Stimulated activated effector memory CD8-positive, alpha-beta T cell treated with anti-CD3 and anti-CD28 coated beads, Interleukin-12 subunit alpha, Interleukin-12 subunit beta, amount 100 ng/mL, for 72 hours (primary cell): ENCODE results near the gene BYSL.
A peak's percentile ranks its signal among the peaks of the same experiment; 100 is the strongest.

Experiments used
- ATAC-seq: fragments of 150-1000 bp; cut with Tn5 transposase; 2 replicates; pipeline ENCODE4 v1.10.0; 2021
- DNase-seq, 2 donors: peaks; one replicate each; pipeline ENCODE4 v3.0.0; 2021 to 2022; ENCODE audit warnings: low spot score in 2 of 2
- H3K27ac Mint-ChIP-seq: one replicate; pipeline ENCODE4 v1.8.0; 2022; ENCODE audit warnings: mild to moderate bottlenecking, mixed read lengths
- H3K36me3 Mint-ChIP-seq: one replicate; pipeline ENCODE4 v1.8.0; 2022; ENCODE audit warnings: mild to moderate bottlenecking, mixed read lengths
- H3K4me1 Mint-ChIP-seq: one replicate; pipeline ENCODE4 v1.8.0; 2022; ENCODE audit warnings: mixed read lengths
- H3K4me3 Mint-ChIP-seq: one replicate; pipeline ENCODE4 v1.8.0; 2022; ENCODE audit warnings: mild to moderate bottlenecking, mixed read lengths
- H3K9me3 Mint-ChIP-seq: one replicate; pipeline ENCODE4 v1.8.0; 2022; ENCODE audit warnings: mixed read lengths

BYSL gene

DNA sequence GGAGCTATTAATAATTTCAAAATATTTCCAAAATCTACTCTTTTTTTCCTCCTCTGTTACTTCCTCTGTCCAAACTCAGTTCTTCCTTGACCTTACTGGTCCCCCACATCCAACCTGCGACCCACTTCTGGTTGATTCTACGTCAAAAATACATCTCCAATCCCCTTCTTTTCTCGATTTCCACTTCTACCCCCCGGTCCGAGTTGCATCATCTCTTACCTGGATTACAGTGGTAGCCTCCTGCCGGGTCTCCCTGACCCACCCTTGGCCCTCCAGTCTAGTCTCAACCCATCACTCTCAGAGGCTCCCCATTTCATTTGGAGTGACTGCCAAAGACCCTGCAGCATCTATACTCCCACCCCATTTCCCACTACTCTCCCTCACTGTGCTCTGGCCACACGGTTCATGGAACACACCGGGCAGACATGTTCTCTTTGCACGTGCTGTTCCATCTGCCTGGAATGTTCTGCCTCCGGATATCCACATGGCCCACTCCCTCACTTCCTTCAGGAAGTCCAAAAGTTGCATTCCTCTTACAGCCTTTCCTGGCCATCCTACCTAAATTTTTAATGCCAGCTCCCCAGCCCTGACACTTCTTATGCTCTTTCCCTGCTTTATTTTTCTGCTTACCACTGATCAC, 26.4 kb downstream of the BYSL start:
- DNase-seq = no peak
- Mint-ChIP-seq H3K27ac (peak overlapping the region; percentile 80), H3K9me3 (no peaks in the 10 kb centered on the region), H3K4me1 (peaks cover 25% of the 10 kb centered on the region), H3K4me3 (no peak overlapping the region), H3K36me3 (peaks cover 9% of the 10 kb centered on the region)
- ATAC-seq = no peak

DNA sequence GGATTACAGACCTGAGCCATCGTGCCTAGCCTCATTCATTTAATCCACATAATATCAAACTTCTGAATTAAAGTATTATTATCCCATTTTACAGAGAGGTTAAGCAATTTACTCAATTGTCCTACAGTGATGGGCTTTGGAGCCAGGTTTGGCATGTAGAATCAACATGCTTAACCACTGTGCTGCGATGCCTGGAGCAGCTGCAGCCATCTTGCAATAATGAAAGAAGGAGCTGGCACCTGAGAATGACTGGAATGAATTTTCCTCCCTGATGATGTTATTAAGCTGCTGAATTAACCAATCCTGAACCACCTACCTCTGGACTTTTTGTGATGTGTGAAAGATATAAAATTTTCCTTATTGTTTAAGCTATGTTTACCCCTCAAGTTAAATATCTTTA, 33.4 kb downstream of the BYSL start:
- Mint-ChIP-seq H3K36me3 (peaks cover 12% of the 10 kb centered on the region), H3K9me3 (no peaks in the 10 kb centered on the region), H3K4me1 (peaks cover 43% of the 10 kb centered on the region), H3K4me3 (no peak overlapping the region), H3K27ac (no peak overlapping the region)
- no peak for ATAC-seq
- no peak for DNase-seq

DNA sequence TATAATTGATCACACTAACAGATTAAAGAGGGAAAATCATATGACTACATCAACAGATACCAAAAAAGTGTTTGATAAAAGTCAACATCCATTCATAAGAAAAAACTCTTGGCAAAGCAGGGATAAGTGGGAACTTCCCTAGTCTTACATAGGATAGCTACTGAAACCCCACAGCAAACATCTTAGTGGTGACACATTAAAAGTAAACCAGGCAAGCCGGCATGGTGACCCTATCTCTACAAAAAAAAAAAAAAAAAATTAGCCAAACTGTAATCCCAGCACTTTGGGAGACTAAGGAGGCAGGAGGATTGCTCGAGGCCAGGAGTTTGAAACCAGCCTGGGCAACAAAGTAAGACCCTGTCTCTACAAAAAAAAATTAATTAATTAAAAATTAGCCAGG, 34.1 kb downstream of the BYSL start:
- DNase-seq = no peak
- H3K4me1 Mint-ChIP-seq = peaks cover 46% of the 10 kb centered on the region
- H3K27ac Mint-ChIP-seq = peak overlapping the region; percentile 29
- H3K9me3 Mint-ChIP-seq = no peaks in the 10 kb centered on the region
- ATAC-seq = no peak
- no peak overlapping the region for H3K4me3 Mint-ChIP-seq
- peaks cover 12% of the 10 kb centered on the region for H3K36me3 Mint-ChIP-seq

DNA sequence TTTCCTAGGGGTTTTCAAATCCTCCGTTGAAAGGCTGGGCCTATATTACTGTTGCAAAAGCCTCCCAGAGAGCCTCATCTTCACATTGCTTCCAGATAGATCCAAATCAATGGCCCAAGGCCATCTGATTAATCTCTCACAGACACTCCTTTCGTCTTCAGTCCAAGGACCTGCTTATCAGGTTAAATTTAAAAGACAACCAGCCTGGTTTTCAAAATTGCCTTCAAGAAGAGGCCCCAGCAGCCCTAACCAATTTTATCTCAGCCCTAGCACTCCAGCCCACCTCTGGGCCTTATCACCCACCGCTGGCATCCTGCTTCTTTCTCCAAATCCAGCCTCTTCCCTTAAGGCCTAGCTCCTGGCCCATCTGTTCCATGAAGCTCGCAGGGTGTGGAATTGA, 35.8 kb downstream of the BYSL start:
- ATAC-seq (no peak), DNase-seq (no peak)
- Mint-ChIP-seq H3K27ac (peak overlapping the region; percentile 87), H3K9me3 (no peaks in the 10 kb centered on the region), H3K4me1 (peaks cover 56% of the 10 kb centered on the region), H3K4me3 (no peak overlapping the region), H3K36me3 (peaks cover 19% of the 10 kb centered on the region)

DNA sequence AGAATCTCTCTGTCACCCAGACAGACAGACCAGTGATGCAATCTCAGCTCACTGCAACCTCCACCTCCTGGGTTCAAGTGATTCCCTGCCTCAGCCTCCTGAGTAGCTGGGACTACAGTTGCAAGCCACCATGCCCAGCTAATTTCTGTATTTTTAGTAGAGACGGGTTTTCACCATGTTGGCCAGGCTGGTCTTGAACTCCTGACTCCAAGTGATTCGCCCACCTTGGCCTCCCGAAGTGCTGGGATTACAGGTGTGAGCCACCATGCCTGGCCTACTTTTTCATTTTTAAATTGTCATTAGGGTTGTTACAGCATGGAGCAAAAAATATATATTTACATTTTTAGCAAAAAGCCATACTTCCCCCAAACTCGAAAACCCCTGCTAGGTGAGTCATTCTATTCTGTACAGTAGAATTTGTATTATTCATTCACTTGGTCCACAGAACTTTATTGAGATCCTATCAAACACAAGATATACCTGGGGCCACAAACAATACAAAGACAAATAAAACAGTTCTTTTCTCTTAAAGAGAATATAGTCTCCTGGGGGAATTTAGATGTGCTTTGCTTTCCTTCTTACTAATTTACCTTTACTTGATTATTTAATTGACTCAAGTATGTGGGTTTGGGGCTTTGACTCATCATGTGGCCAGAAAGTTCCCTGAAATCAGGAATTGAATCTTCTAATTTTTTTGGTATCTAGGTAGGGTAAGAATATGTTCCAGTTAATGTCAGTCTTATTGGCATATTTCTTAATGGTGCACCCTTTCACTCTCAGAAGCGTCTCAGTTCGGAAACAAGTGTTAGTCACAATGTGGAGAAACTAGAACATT, 36.9 kb downstream of the BYSL start:
- peak overlapping the region; percentile 55 for H3K4me3 Mint-ChIP-seq
- peaks cover 64% of the 10 kb centered on the region for H3K4me1 Mint-ChIP-seq
- peak overlapping the region; percentile 87 for H3K27ac Mint-ChIP-seq
- ATAC-seq (peak; percentile 92), DNase-seq (no peak)
- peaks cover 20% of the 10 kb centered on the region for H3K36me3 Mint-ChIP-seq
- no peaks in the 10 kb centered on the region for H3K9me3 Mint-ChIP-seq

DNA sequence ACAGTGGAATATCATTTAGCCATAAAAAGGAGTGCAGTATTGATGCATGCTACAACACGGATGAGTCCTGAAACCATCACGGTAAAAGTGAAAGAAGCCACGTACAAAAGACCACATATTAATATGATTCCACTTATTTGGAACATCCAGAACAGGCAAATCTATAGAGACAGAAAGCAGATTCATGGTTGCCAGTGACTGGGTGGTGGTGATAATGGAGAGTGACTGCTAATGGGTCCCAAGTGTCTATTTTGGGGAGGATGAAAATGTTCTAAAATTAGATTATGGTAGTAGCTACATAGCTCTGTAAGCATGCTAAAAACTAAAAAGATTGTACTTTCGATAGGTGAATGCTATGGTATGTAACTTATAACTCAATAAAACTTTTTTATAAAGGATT, 38.7 kb downstream of the BYSL start:
- ATAC-seq (no peak), DNase-seq (no peak)
- Mint-ChIP-seq H3K4me3 (peak overlapping the region; percentile 67), H3K36me3 (peaks cover 20% of the 10 kb centered on the region), H3K4me1 (peaks cover 80% of the 10 kb centered on the region), H3K9me3 (no peaks in the 10 kb centered on the region), H3K27ac (peak overlapping the region; percentile 94)

DNA sequence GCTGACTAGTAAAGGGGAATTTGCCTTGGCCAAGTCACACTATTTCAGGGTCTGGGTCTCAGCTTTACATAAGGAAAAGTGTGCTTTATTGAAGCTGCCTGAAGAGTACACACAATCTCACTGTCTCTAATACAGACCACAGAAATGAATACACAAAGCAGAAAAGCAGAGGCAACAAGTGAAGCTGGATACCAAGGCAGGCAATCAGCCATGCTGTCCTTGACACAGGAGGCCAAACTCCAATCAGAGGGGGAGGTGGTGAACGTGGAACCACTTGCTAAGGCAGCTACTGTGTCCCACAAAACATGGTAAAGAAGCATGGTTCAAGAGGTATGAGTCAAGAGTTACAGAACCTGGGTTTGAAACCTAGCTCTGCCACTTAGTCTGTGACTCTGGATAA, 42.1 kb downstream of the BYSL start:
- Mint-ChIP-seq H3K27ac (peak overlapping the region; percentile 29), H3K4me1 (peaks cover 73% of the 10 kb centered on the region), H3K9me3 (no peaks in the 10 kb centered on the region), H3K36me3 (peaks cover 19% of the 10 kb centered on the region), H3K4me3 (peak overlapping the region; percentile 5)
- no peak for DNase-seq
- peak; percentile 31 for ATAC-seq

DNA sequence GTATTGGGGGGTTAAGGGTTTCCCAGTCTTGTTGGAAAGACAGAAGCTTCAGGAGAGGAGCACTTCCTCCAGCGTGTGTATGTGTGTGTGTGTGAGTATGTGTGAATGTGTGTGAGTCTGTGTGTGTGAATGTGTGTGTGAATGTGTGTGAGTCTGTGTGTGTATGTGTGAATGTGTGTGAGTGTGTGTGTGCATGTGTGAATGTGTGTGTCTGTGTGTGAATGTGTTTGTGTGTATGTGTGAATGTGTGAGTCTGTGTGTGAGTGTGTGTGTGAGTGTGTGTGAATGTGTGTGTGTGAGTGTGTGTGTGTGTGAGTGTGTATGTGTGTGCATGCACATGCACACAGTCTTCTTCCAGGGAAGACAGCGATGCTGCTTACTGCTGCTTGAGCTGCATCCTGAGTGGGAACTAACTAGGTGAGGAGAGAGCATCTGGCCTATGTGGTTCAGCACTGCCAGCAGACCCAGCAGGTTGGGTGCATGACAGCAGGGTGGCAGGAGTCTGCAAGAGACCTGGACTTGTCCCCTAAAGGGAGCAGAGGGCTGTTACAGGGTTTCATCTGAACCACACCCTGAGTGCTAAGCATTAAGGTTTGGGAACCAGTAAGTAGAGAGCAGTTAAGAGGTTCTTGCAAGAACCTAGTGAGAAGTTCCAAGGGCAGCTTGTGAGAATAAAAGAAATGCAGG, 43.0 kb downstream of the BYSL start:
- H3K4me3 Mint-ChIP-seq = no peak overlapping the region
- peak overlapping the region; percentile 29 for H3K27ac Mint-ChIP-seq
- H3K9me3 Mint-ChIP-seq = no peaks in the 10 kb centered on the region
- ATAC-seq = peak; percentile 53
- no peak for DNase-seq
- H3K36me3 Mint-ChIP-seq = peaks cover 9% of the 10 kb centered on the region
- H3K4me1 Mint-ChIP-seq = peaks cover 63% of the 10 kb centered on the region

DNA sequence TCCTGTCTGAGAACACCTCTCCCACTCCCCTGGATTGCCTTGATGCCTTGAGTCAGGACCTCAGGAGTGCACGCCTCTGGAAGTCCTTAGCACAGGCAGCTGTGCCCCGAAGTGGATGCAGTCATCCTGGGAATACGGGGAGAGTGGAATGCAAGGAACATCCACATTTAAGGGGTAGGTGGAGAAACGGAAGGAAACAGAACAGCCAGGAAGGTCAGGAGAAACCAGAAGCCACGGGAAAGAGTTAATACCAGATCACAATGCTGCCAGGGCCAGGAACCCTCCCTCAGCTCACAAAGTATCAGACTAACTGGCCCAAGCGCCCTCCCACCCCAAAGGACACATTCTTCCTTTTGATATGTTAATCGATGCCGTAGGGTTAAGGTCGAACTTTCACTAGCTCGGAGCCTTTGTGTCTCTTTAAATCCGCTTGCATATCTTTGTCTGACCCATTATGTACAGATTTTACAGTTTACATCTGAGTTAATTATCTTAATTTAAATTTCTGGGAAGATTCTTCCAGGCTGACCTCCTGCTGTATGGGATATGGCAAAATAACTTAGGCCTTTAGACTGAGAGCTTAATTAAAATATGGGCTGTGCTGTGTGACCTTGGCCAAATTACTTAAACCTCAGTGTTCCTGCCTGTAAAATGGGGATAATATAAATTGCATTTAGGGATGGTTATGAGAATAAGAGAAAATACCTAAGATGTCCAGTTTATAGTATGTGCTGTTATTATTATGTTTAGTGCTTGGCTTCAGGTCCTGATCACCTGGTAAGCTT, 44.3 kb downstream of the BYSL start:
- Mint-ChIP-seq H3K27ac (peak overlapping the region; percentile 30), H3K4me1 (peaks cover 57% of the 10 kb centered on the region), H3K4me3 (no peak overlapping the region), H3K36me3 (peaks cover 9% of the 10 kb centered on the region), H3K9me3 (no peaks in the 10 kb centered on the region)
- no peak for ATAC-seq
- DNase-seq = no peak

DNA sequence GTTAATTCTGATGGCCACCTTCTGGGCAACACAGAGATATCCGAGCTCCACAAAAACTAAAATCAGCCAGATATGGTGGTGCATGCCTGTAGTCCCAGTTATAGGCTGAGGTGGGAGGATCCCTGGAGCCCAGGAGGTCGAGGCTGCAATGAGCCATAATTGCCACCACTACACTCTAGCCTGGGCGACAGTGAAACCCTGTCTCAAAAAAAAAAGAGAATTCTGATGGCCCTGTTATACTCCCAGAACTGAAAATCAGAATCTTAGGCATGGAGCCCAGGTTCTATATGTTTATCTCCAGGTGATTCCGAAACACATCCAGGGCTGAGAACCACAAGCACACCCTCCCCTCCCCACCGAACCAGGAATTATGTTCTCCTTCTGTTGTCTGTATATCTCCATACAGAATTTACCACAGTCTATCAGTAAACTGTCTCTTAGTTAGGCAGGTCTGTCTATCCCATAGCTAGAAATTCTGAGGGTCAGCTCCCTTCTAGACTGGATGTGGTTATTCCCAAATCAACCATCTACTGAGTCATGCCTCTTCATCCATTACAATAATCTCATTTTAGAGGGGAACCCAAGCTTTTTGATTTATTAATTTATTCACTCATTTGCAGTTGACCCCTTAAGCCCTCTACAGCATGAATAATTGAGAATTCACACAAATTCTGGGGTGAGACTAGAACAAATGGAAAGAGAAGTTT, 45.1 kb downstream of the BYSL start:
- no peaks in the 10 kb centered on the region for H3K9me3 Mint-ChIP-seq
- ATAC-seq (no peak), DNase-seq (no peak)
- peak overlapping the region; percentile 30 for H3K27ac Mint-ChIP-seq
- peaks cover 9% of the 10 kb centered on the region for H3K36me3 Mint-ChIP-seq
- H3K4me3 Mint-ChIP-seq = no peak overlapping the region
- peaks cover 57% of the 10 kb centered on the region for H3K4me1 Mint-ChIP-seq

DNA sequence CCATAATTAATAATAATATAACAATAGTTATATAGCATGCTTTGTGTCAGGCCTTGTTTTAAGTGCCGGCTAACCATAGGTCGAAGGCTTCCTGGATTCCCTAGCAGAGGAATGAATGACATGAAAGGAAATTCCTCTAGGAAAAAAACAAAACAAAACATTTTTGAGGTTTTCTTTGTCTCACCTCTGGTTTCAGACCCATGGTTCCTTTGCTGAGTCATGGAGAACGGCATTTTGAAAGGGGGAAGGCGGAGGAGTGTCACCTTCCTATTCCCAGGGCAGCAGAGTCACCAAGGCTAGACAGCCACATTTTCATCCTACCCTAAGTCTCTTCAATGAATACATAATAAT, 45.6 kb downstream of the BYSL start:
- DNase-seq = no peak
- H3K36me3 Mint-ChIP-seq = peaks cover 3% of the 10 kb centered on the region
- no peak for ATAC-seq
- peaks cover 51% of the 10 kb centered on the region for H3K4me1 Mint-ChIP-seq
- H3K27ac Mint-ChIP-seq = peak overlapping the region; percentile 74
- H3K4me3 Mint-ChIP-seq = no peak overlapping the region
- no peaks in the 10 kb centered on the region for H3K9me3 Mint-ChIP-seq

DNA sequence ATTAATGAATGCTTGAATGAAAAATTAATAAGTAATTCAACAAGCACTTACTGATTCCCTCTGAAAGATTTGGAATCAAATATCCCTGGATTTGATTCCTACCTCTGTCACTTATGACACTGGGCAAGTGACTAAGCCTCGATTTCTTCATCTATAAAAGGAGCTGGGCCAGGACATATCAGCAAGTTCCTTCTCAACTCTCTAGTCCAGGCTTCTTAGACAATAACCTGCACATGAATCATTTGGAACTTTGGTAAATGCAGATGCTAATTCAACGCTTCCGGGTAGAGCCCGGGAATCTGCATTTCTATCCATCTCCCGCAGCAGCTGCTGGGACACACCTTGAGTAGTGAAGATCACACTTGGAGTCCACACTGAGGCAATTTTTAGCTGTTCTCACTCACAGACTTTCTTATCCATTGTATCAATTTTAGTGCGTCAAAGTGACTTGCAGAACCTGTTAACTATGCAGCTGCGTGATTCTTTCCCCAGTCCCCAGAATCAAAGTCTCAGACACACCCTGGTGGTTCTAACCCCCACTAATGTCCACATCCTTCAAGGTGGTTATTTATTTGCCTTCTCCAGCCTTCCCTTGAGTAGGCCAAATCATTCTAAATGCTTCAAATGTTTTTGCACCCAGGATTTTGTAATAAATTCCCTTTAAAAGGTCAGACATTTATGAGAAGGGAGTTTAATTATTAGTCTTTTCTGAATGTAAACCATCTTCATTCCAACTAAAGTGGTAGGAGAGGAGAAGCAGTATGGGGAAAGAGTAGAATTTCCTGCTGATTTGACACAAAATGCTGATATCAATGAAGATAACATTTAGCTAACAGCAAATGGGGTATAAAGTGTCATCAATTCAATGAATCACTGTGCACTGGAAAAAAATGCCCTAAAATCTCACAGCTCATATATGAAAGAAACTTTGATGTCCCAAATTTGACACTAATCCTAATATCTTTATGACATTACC, 46.3 kb downstream of the BYSL start:
- ATAC-seq = no peak
- H3K9me3 Mint-ChIP-seq = no peaks in the 10 kb centered on the region
- no peaks in the 10 kb centered on the region for H3K36me3 Mint-ChIP-seq
- no peak overlapping the region for H3K4me3 Mint-ChIP-seq
- DNase-seq = no peak
- peaks cover 53% of the 10 kb centered on the region for H3K4me1 Mint-ChIP-seq
- H3K27ac Mint-ChIP-seq = peak overlapping the region; percentile 74

DNA sequence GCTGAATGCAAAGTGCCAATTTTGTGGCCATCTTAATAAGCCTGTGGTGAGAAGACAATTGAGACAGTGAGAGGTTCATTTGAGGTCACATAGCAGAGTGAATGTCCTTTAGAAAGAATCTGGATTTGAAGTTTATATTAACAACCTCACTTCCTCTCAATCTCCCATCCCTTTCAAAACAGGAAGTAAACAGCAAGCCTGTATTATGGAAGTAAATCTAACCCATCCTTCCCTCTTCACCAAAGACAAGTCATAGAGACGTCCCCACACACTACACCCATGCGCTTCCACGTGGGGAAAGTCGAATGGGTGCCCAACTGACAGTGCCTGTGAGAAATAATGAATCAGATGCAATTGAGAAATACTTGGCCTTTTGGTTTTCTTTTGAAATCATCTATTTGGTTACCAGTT, 49.1 kb downstream of the BYSL start:
- no peak for DNase-seq
- peak overlapping the region; percentile 87 for H3K27ac Mint-ChIP-seq
- ATAC-seq = peak; percentile 90
- H3K4me3 Mint-ChIP-seq = peak overlapping the region; percentile 40
- peaks cover 42% of the 10 kb centered on the region for H3K4me1 Mint-ChIP-seq
- H3K9me3 Mint-ChIP-seq = no peaks in the 10 kb centered on the region
- H3K36me3 Mint-ChIP-seq = peaks cover 4% of the 10 kb centered on the region

DNA sequence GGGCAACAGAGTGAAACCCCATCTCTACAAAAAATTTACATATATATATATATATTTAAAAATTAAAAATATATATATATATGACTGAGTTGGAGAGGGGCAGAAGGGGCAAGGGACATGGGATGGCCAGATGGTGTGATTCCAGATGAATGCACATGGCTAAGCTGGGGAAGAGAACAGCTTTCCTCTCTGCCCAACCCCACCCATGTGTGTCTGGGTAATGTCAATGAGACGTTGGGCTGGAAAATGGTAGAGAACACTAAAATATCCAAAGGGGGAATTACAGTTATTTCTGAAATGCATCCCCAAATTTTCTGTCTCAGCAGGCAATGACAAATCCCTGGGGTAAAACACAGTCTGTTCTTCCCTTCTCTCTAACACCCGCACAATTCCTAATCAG, 51.5 kb downstream of the BYSL start:
- Mint-ChIP-seq H3K4me3 (no peak overlapping the region), H3K36me3 (peaks cover 7% of the 10 kb centered on the region), H3K27ac (peak overlapping the region; percentile 87), H3K4me1 (peaks cover 56% of the 10 kb centered on the region), H3K9me3 (no peaks in the 10 kb centered on the region)
- ATAC-seq = no peak
- no peak for DNase-seq
